ENCODE data around the gene EEPD1.

The EEPD1 gene

DNA sequence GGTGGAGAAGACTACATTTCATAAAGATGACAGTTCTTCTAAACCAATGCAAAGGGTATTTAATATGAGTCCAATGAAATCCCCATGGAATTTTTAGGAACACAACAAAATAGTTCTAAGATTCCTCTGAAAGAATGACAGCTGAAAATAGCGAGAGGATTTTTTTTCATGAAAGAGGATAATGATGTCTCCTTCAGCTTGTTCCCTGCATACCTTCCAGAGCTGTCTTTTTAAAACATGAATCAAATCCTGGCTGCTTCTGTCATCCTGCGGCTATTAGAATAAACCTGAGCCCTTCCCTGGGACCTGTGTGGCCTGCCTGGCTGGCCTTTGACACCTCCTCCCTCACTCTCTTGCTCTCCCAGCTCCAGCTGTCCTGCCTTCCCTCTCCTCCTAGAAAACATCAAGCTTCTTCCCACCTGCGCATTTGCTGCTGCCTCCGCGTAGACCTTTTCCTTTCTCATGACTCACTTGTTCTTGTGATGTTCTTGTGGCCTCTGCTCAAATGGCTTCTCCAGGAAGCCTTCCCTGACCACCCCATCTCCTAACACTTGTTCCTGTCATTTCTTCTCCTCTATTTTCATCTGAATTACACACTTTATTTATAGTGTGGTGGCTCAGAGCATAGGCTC is 57.4 kb downstream of the EEPD1 start:
- POLR2A ChIA-PET, result no interaction called here
- Histone ChIP-seq H3K4me1 (ENCODE audit: control insufficient read depth, insufficient read depth, low read length) (no peaks in the 10 kb centered on the region), H3K9me3 (ENCODE audit: control insufficient read depth, insufficient read depth, low read depth, low read length) (no peaks in the 10 kb centered on the region), H3K36me3 (ENCODE audit: control insufficient read depth in 2 of 2, insufficient read depth in 1 of 2, low read length in 2 of 2) (no peaks in the 10 kb centered on the region), H3K4me3 (ENCODE audit: low read depth, low read length) (no peak overlapping the region), H3K27ac (ENCODE audit: extremely low read depth, low read depth, low read length) (no peak overlapping the region)
- CTCF ChIA-PET, result interaction anchor here (0.8 kb wide), 1 partner anchor 226 kb away, joined by 3 read pairs; no protein-coding TSS in a partner anchor
- TF ChIP-seq OSR2 (tag by site-specific recombination; IDR thresholded peaks at IDR 0.05) (no peak), GLI2 (tag by site-specific recombination; IDR thresholded peaks at IDR 0.05; ENCODE audit: borderline replicate concordance, low read depth) (no peak)

DNA sequence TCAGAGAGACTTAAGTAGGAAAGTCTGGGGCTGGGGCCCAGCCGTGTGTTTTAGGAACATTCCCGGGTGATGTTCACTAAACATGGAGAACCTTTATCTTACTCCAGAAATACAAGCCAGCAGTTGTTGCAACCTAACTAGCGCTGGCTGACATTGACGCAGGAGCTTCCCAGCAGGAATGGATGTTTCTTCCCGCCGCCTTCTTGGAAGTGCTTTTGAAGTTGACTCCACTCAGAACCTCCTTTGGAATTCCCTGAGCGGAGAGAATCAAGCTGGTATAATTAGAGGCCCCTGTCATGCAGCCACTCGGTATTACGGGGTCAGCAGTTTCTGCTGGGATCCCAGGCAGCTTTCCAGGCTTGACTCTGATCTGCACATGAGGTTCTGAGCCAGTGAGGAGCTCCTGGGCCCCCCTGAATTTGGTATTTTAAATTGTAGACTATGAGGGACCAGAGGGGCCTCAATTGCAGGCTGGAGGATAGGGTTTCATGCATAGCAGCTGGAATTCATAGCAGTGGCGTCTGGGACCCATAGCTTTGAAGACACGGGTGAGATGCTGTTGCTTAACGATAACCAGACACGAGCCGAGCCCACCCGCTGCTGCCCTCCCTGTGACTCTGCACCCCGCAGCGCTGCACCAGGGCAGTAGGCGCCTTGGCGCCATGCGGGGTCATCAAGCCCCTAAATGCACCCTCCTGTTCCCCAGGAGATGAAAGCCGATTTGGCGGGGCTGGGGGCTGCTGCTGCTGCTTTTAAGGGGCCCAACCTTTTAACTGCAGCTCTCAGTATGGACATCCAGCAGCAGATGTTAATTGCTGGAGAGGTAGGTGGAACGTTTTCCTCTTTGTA is 61.8 kb downstream of the EEPD1 start:
- Histone ChIP-seq H3K4me3 (ENCODE audit: low read depth, low read length) (no peak overlapping the region), H3K36me3 (ENCODE audit: control insufficient read depth in 2 of 2, insufficient read depth in 1 of 2, low read length in 2 of 2) (no peaks in the 10 kb centered on the region), H3K4me1 (ENCODE audit: control insufficient read depth, insufficient read depth, low read length) (no peaks in the 10 kb centered on the region), H3K9me3 (ENCODE audit: control insufficient read depth, insufficient read depth, low read depth, low read length) (no peaks in the 10 kb centered on the region), H3K27ac (ENCODE audit: extremely low read depth, low read depth, low read length) (no peak overlapping the region)
- ChIA-PET CTCF (interaction anchor here (2.0 kb wide), 1 partner anchor 104 kb away, joined by 7 read pairs; no protein-coding TSS in a partner anchor), POLR2A (no interaction called here)
- no peak for TF ChIP-seq ZBTB21 (tag by site-specific recombination; IDR thresholded peaks at IDR 0.05)
- TF ChIP-seq, protein P1, sequence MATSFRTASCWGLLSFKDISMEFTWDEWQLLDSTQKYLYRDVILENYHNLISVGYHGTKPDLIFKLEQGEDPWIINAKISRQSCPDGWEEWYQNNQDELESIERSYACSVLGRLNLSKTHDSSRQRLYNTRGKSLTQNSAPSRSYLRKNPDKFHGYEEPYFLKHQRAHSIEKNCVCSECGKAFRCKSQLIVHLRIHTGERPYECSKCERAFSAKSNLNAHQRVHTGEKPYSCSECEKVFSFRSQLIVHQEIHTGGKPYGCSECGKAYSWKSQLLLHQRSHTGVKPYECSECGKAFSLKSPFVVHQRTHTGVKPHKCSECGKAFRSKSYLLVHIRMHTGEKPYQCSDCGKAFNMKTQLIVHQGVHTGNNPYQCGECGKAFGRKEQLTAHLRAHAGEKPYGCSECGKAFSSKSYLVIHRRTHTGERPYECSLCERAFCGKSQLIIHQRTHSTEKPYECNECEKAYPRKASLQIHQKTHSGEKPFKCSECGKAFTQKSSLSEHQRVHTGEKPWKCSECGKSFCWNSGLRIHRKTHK (tag by site-specific recombination; IDR thresholded peaks at IDR 0.05), result no peak
- TF ChIP-seq ZNF600 (tag by site-specific recombination; IDR thresholded peaks at IDR 0.05), result no peak
- no peak for TF ChIP-seq GLI2 (tag by site-specific recombination; IDR thresholded peaks at IDR 0.05; ENCODE audit: borderline replicate concordance, low read depth)
- TF ChIP-seq ZNF2 (tag by site-specific recombination; IDR thresholded peaks at IDR 0.05), result no peak
- TF ChIP-seq, protein P2, sequence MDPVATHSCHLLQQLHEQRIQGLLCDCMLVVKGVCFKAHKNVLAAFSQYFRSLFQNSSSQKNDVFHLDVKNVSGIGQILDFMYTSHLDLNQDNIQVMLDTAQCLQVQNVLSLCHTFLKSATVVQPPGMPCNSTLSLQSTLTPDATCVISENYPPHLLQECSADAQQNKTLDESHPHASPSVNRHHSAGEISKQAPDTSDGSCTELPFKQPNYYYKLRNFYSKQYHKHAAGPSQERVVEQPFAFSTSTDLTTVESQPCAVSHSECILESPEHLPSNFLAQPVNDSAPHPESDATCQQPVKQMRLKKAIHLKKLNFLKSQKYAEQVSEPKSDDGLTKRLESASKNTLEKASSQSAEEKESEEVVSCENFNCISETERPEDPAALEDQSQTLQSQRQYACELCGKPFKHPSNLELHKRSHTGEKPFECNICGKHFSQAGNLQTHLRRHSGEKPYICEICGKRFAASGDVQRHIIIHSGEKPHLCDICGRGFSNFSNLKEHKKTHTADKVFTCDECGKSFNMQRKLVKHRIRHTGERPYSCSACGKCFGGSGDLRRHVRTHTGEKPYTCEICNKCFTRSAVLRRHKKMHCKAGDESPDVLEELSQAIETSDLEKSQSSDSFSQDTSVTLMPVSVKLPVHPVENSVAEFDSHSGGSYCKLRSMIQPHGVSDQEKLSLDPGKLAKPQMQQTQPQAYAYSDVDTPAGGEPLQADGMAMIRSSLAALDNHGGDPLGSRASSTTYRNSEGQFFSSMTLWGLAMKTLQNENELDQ (tag by site-specific recombination; IDR thresholded peaks at IDR 0.05; ENCODE audit: low read depth), result no peak
- no peak for TF ChIP-seq ZNF155 (tag by site-specific recombination; IDR thresholded peaks at IDR 0.05)
- TF ChIP-seq ZNF366 (tag by site-specific recombination; conservative IDR thresholded peaks at IDR 0.05), result no peak
- TF ChIP-seq, protein P3, sequence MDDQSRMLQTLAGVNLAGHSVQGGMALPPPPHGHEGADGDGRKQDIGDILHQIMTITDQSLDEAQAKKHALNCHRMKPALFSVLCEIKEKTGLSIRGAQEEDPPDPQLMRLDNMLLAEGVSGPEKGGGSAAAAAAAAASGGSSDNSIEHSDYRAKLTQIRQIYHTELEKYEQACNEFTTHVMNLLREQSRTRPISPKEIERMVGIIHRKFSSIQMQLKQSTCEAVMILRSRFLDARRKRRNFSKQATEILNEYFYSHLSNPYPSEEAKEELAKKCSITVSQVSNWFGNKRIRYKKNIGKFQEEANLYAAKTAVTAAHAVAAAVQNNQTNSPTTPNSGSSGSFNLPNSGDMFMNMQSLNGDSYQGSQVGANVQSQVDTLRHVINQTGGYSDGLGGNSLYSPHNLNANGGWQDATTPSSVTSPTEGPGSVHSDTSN (CRISPR knock-in tag; IDR thresholded peaks at IDR 0.05), result no peak
- no peak for TF ChIP-seq ZBTB6 (tag by site-specific recombination; IDR thresholded peaks at IDR 0.05)
- no peak for TF ChIP-seq ZNF23 (tag by site-specific recombination; IDR thresholded peaks at IDR 0.05; ENCODE audit: borderline replicate concordance)
- no peak for TF ChIP-seq ZNF354C (tag by site-specific recombination; IDR thresholded peaks at IDR 0.05; ENCODE audit: borderline replicate concordance, low read depth)

- POLR2A ChIA-PET, result no interaction called here
- no peak for TF ChIP-seq ZNF18 (tag by site-specific recombination; IDR thresholded peaks at IDR 0.05)
- Histone ChIP-seq H3K4me1 (ENCODE audit: control insufficient read depth, insufficient read depth, low read length) (no peaks in the 10 kb centered on the region), H3K9me3 (ENCODE audit: control insufficient read depth, insufficient read depth, low read depth, low read length) (no peaks in the 10 kb centered on the region), H3K36me3 (ENCODE audit: control insufficient read depth in 2 of 2, insufficient read depth in 1 of 2, low read length in 2 of 2) (no peaks in the 10 kb centered on the region), H3K4me3 (ENCODE audit: low read depth, low read length) (no peak overlapping the region), H3K27ac (ENCODE audit: extremely low read depth, low read depth, low read length) (no peak overlapping the region)
- CTCF ChIA-PET, result interaction anchor here (2.0 kb wide), 1 partner anchor 104 kb away, joined by 7 read pairs; no protein-coding TSS in a partner anchor
Observed at GRCh38 chr7:36215457-36215765, 62.4 kb downstream of the EEPD1 start.
